ENCODE data around the gene CDO1.
"Not testable (repeated sequence)": the region's sequence is repeated elsewhere in the genome, so short reads cannot be mapped to it uniquely, and the experiment has no call there.

Gene CDO1

GRCh38 chr5:115829913-115830312 lies 13.5 kb upstream of the CDO1 start:
- no peak for DNase-seq

- no peak for DNase-seq
Measured at GRCh38 chr5:115825948-115826347, 9.5 kb upstream of the CDO1 start.

GRCh38 chr5:115824983-115825382 lies 8.5 kb upstream of the CDO1 start:
- not testable (repeated sequence) for DNase-seq

DNA sequence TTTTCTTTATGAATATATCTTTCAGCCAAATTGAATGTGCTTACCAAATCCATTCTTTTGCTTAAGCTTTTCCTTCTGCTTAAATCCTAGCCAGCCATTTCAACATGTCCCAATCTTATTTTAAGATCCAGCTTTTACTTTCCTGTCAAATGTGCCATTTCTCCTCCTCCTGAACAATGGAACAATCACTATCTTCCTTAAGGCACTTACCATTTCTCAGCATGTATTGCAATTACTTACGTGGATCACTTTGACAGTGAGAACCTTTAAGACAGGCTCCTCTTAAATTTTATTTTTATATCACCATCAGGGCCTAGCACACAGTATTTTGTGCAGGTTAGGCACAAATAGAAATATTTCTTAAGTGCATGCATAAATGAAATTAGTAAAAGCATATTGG lies 4.4 kb upstream of the CDO1 start:
- DNase-seq, result no peak

GRCh38 chr5:115818821-115819220 lies 2.4 kb upstream of the CDO1 start:
- no peak for DNase-seq

- DNase-seq, result no peak
Measured at GRCh38 chr5:115817386-115817785, 927 bp upstream of the CDO1 start.

GRCh38 chr5:115815693-115816225 lies 700 bp downstream of the CDO1 start:
- no peak for DNase-seq

DNA sequence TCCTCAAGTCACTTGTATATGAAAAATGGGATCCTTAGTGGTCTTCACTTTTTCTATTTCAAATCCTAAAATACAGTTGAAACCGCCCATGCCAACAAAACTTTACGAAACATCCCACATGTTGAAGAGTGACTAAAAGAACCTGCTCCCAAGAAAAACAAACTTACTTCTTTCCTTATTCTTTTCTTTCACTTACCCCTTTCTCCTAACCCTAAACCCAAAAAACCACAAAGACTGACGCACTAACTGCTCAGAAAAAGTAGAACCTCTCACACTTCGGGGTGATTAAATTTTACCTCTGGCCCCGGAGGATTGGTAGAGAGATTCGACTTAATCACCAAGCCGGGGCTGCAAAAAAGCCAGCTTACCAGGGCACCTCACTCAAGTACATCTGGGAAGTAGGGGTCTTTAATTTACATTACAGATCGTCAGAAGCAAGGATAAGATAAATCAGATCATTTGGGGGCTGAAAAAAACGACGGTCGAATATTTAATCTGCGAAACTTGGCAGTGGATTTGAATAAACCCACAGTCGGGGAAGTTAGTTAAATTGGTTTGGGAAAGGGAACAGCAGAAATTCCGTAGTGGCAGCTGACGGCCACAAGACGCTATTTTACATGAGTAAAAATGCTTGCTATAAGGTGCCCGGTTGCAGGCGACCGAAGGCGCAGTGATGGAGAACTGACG lies 1.3 kb downstream of the CDO1 start:
- DNase-seq, result no peak

- no peak for DNase-seq
Measured at GRCh38 chr5:115813719-115814118, 2.7 kb downstream of the CDO1 start.

DNA sequence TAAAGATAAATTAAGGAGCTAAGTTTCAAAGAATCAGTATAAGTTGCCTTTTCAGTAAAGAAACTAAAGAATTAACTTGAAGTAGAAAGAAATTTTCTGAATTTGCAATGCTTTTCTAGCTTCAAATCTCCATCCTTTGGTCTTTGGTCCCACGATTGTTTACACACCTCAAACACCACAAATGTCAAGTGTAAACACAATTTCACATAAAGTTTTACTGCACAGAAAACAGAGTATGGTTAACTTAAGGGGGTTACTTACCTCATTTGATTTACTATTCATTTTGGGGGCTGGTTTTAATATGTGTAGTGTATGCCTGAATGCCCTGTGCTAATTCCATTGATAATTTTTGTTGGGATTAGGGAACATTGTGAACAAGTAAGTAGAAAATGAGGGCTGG lies 4.1 kb downstream of the CDO1 start:
- no peak for DNase-seq

GRCh38 chr5:115811406-115811805 lies 5.1 kb downstream of the CDO1 start:
- no peak for DNase-seq

GRCh38 chr5:115810761-115811160 lies 5.7 kb downstream of the CDO1 start:
- peak; percentile 72 for DNase-seq

DNA sequence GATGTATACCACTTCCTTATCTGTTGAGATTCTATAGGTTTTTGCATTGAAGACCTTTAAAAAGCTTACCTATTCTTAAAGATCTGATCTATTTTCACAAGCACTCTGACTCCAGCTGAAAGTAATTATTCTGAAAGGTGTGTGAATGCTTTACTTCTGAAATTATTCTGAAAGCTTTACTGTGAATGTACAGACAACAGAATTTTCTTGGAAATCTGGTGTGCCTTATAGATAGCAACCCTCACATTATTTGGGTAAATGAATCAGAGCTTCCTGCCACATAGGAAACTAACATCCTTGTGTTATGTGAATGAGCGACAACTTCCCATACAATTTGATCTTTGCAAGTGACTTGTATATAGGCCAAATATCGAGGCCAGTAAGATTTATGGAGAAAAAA lies 6.5 kb downstream of the CDO1 start:
- DNase-seq, result no peak

DNA sequence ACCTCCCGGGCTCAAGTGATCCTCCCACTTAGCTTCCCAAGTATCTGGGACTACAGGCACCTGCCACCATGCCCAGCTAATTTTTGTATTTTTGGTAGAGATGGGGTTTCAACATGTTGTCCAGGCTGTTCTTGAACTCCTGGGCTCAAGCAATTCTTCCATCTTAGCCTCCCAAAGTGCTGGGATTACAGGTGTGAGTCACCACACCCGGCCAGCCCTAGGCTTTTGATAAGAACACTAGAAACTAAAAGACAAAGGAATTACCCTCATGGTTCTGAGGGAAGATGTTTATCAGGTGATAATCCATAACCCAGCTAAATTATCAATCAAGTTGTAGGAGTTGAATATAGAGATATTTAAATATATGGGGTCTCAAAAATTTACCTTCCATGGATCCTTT lies 8.4 kb downstream of the CDO1 start:
- DNase-seq, result not testable (repeated sequence)

GRCh38 chr5:115807654-115808052 lies 8.8 kb downstream of the CDO1 start:
- DNase-seq, result no peak

- DNase-seq, result no peak
Measured at GRCh38 chr5:115806986-115807653, 9.3 kb downstream of the CDO1 start.

DNA sequence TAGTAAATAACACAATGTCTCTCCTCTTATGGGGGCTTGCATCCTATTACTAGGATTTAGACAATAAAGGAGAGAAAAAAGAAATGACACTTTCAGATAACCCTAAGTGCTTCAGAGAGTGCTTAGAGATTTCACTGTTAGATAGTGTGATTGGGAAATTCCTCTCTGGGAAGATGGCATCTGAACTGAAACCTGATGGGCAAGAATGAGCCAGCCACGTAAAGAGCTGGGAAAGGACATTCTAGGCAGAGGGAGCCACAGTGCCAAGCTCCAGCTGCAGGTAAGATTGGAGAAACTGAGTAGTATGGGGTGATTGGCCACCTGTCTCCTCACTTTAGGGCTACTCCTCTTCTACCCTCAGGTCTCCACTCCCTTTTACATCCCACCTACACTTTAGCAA lies 14.5 kb downstream of the CDO1 start:
- no peak for DNase-seq

GRCh38 chr5:115801152-115801551 lies 15.3 kb downstream of the CDO1 start:
- DNase-seq, result no peak

GRCh38 chr5:115800108-115800507 lies 16.4 kb downstream of the CDO1 start:
- no peak for DNase-seq

DNA sequence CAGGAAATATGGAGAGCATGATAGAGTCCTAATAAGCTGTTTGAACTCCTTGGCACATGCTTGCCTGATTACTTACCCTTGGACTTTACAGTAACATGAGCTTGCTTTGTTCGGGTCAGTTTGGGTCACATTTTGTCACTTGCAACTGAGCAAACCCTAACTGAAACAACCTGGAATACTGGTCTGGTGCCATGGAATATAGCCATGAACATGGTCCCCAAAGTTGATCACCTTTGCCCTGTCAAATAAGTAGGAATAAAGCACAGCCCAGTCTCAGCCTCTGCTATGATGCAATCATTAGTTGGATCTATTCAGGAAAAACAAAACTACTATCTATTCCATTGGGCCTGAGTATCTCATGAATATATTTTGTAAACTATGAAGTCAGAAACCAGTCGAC lies 18.2 kb downstream of the CDO1 start:
- DNase-seq, result no peak

GRCh38 chr5:115796656-115797055 lies 19.8 kb downstream of the CDO1 start:
- DNase-seq, result no peak

GRCh38 chr5:115795700-115796099 lies 20.8 kb downstream of the CDO1 start:
- no peak for DNase-seq

GRCh38 chr5:115788440-115788839 lies 28.0 kb downstream of the CDO1 start:
- no peak for DNase-seq

DNA sequence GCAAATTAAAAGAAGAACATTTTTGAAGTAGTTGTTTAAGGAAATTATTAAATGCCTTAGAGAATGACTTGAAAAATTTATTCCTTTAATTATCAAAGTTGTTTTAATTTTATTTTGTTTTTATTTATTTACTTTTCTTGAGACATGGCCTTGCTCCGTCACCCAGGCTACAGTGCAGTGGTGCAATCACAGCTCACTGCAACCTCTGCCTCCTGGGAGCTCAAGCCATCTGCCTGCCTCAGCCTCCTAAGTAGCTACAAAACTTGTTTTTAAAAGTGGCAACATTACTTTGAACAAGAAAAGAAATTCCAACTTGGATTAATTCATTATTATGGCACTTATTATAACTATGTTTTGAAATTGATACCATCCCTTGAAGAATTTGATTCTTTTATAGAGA lies 29.0 kb downstream of the CDO1 start:
- DNase-seq, result no peak

Measured in fibroblast of skin of scalp (primary cell).